ENCODE results near the gene KIF26B. TPM values are rescaled to one million over a fixed set of nuclear protein-coding genes. Genes with fewer than 3 reads are reported as not detected.

KIF26B gene
- total RNA-seq, 2 donors from 2014 or later = 0.30 to 0.35 TPM

- Histone ChIP-seq H3K36me3 (no peaks in the 10 kb centered on the region), H3K27ac (no peak overlapping the region), H3K9me3 (no peaks in the 10 kb centered on the region), H3K27me3 (no peaks in the 10 kb centered on the region), H3K4me3 (no peak overlapping the region), H3K9ac (ENCODE audit: low read depth in 2 of 2, low read length in 2 of 2) (no peak overlapping the region), H3K4me1 (no peaks in the 10 kb centered on the region)
- no peak for TF ChIP-seq CTCF (IDR thresholded peaks at IDR 0.05)
- intact Hi-C loops (cut with DNase I) = loop anchor here (10.0 kb wide), 1 partner anchor 216 kb away; the partner anchor contains the start of gene KIF26B
- no peak for DNase-seq
These were observed 216.3 kb downstream of the KIF26B start for GRCh38 chr1:245370905-245371581.

GRCh38 chr1:245373131-245373530 lies 218.3 kb downstream of the KIF26B start:
- Histone ChIP-seq H3K4me3 (no peak overlapping the region), H3K9me3 (no peaks in the 10 kb centered on the region), H3K4me1 (no peaks in the 10 kb centered on the region), H3K9ac (ENCODE audit: low read depth in 2 of 2, low read length in 2 of 2) (no peak overlapping the region), H3K36me3 (no peaks in the 10 kb centered on the region), H3K27me3 (no peaks in the 10 kb centered on the region), H3K27ac (no peak overlapping the region)
- intact Hi-C loops (cut with DNase I) = loop anchor here (10.0 kb wide), 1 partner anchor 218 kb away; the partner anchor contains the start of gene KIF26B
- no peak for TF ChIP-seq CTCF (IDR thresholded peaks at IDR 0.05)
- DNase-seq = no peak

- no peak overlapping the region for H3K27ac ChIP-seq
- no peaks in the 10 kb centered on the region for H3K36me3 ChIP-seq
- no peak for TF ChIP-seq CTCF (IDR thresholded peaks at IDR 0.05)
- no peaks in the 10 kb centered on the region for H3K4me1 ChIP-seq
- no peak overlapping the region for H3K9ac ChIP-seq (ENCODE audit: low read depth in 2 of 2, low read length in 2 of 2)
- H3K4me3 ChIP-seq = no peak overlapping the region
- no peak for DNase-seq
- H3K9me3 ChIP-seq = no peaks in the 10 kb centered on the region
- intact Hi-C loops (cut with DNase I) = loop anchor here (10.0 kb wide), 1 partner anchor 221 kb away; the partner anchor contains the start of gene KIF26B
- H3K27me3 ChIP-seq = no peaks in the 10 kb centered on the region
These were observed 221.1 kb downstream of the KIF26B start for GRCh38 chr1:245375789-245376460.

GRCh38 chr1:245377854-245378253 lies 223.1 kb downstream of the KIF26B start:
- Histone ChIP-seq H3K9me3 (no peaks in the 10 kb centered on the region), H3K27ac (no peak overlapping the region), H3K36me3 (no peaks in the 10 kb centered on the region), H3K27me3 (no peaks in the 10 kb centered on the region), H3K4me3 (no peak overlapping the region), H3K9ac (ENCODE audit: low read depth in 2 of 2, low read length in 2 of 2) (no peak overlapping the region), H3K4me1 (no peaks in the 10 kb centered on the region)
- no peak for DNase-seq
- intact Hi-C loops (cut with DNase I) = loop anchor here (10.0 kb wide), 1 partner anchor 223 kb away; the partner anchor contains the start of gene KIF26B
- no peak for TF ChIP-seq CTCF (IDR thresholded peaks at IDR 0.05)

- Histone ChIP-seq H3K27me3 (no peaks in the 10 kb centered on the region), H3K4me1 (no peaks in the 10 kb centered on the region), H3K9me3 (no peaks in the 10 kb centered on the region)
These were observed 223.5 kb downstream of the KIF26B start for GRCh38 chr1:245378311-245378722.

More at GRCh38 chr1:245378311-245378722, 223.5 kb downstream of the KIF26B start:
- intact Hi-C loops (cut with DNase I) = loop anchor here (10.0 kb wide), 1 partner anchor 224 kb away; the partner anchor contains the start of gene KIF26B
- no peaks in the 10 kb centered on the region for H3K36me3 ChIP-seq
- H3K9ac ChIP-seq (ENCODE audit: low read depth in 2 of 2, low read length in 2 of 2) = no peak overlapping the region
- DNase-seq = no peak
- no peak overlapping the region for H3K27ac ChIP-seq
- no peak for TF ChIP-seq CTCF (IDR thresholded peaks at IDR 0.05)
- H3K4me3 ChIP-seq = no peak overlapping the region
